T-helper 17 cell (primary cell): ENCODE data around the gene PFDN6. TPM values are rescaled to one million over a fixed set of nuclear protein-coding genes. Genes with fewer than 3 reads are reported as not detected.

Experiments used
- ATAC-seq: fragments of 150-1000 bp; cut with Tn5 transposase; 2 replicates; pipeline ENCODE4 v1.10.0; 2021; ENCODE audit warnings: mild to moderate bottlenecking, moderate library complexity
- DNase-seq, 3 donors: peaks; one replicate each; pipeline versions ENCODE4 v3.0.0 to v3.0.0-alpha.2; 2020 to 2021
- H3K9me3 ChIP-seq: one replicate; pipeline ENCODE4 v1.7.0; 2013; ENCODE audit warnings: low read length, mild to moderate bottlenecking; ENCODE audit not compliant: control insufficient read depth, poor library complexity, severe bottlenecking
- H3K27ac Mint-ChIP-seq: one replicate; pipeline ENCODE4 v1.8.0; 2022; ENCODE audit warnings: mild to moderate bottlenecking, moderate library complexity, mixed read lengths
- H3K27me3 Mint-ChIP-seq: one replicate; pipeline ENCODE4 v1.8.0; 2022; ENCODE audit warnings: mixed read lengths
- H3K36me3 Mint-ChIP-seq: one replicate; pipeline ENCODE4 v1.8.0; 2022; ENCODE audit warnings: low read depth, mixed read lengths
- H3K4me1 Mint-ChIP-seq: one replicate; pipeline ENCODE4 v1.8.0; 2022; ENCODE audit warnings: mild to moderate bottlenecking, mixed read lengths
- H3K4me3 Mint-ChIP-seq: one replicate; pipeline ENCODE4 v1.8.0; 2022; ENCODE audit warnings: mild to moderate bottlenecking, moderate library complexity, mixed read lengths
- total RNA-seq, 4 donors: library from RNA in 2 of 4; stranded (reverse) in 2 of 4; gene quantifications; one replicate each; pipeline ENCODE4 v1.2.3 and lab custom pipeline; 2022 to 2026

PFDN6 gene
- total RNA-seq, 2 donors from 2014 or later = 16.5 to 25.7 TPM

DNA sequence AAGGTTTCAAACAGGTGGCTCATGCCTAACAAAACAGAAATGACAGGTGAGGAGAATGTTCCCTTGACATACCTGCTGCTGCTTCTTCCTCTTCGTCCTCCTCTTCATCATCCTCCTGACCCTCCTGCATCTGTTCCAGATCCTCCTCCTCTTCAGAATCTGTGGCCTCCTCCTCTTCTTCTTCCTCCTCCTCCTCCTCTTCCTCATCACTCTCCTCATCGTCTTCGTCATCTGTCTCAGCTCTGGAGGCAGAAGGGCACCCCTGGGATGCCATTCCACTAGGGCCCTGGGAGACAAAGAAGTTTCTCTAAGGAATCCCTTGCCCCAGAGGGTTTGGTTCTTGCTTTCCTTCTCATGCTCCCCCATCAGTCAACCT is 30.5 kb downstream of the PFDN6 start:
- DNase-seq (no peak), ATAC-seq (no peak)
- no peaks in the 10 kb centered on the region for H3K9me3 ChIP-seq
- H3K27ac Mint-ChIP-seq = peak overlapping the region; percentile 100
- H3K4me1 Mint-ChIP-seq = peaks cover 62% of the 10 kb centered on the region
- H3K36me3 Mint-ChIP-seq = peaks cover 18% of the 10 kb centered on the region
- peak overlapping the region; percentile 78 for H3K4me3 Mint-ChIP-seq
- no peaks in the 10 kb centered on the region for H3K27me3 Mint-ChIP-seq

DNA sequence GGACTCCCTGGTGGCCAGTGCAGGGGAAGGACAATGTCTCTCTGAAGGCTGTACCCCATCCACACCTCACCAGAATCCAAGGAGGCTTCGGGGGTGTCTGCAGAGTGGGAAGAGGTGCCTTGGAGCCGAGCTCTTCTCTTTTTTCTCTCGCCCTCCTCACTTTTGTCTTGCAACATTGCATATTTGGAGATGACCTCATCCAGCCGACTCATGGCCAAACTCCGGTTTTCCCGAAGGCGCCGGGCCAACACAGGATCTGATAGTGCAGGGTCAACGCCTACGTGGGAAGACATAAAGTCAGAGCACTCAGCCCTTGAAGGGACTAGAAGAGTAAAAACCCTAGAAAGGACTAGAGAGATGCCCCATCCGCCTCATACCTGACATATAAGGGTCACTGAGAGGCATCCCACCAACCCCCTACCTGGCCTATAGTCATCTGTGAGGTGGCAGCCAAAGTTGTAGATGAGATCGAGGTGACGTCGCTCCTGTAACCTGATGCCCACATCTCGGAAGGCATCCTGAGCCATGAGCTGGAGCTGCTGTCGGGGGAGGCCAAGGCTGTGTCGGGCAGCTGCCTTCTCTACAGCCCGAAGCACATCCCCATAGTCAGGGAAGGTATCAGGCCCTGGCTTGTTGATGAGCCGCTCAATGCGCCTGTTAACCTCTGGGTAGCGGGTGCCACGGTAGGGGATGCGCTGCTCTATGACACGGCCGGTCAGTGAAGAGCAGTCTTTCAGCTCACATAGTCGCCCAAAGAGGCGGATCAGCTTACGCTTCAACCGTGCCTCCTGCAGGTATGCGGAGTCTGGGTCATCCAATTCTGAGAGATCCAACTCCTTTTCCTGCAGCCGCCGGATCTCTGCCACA is 31.1 kb downstream of the PFDN6 start:
- Mint-ChIP-seq H3K4me1 (peaks cover 57% of the 10 kb centered on the region), H3K36me3 (peaks cover 18% of the 10 kb centered on the region)
- no peak for DNase-seq

DNA sequence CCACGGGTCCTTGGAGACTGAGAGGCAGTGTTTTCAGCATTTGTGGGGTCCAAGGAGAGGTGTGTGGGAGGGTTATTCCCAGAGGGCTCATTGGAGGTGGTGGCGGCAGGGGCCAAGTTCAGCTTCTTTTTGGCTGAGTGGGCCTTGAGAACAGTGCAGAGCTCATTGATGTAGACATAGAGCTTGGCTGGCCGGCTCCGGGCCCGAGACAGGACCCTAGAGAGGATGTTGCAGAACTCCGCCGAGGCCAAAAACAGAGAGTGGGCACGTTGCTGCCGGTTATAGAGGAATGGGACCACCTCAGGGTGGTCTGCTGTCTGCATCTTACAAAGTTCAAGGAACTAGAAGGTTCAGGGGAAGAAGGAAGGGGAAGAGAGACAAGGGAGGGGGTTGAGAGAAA is 31.8 kb downstream of the PFDN6 start:
- Mint-ChIP-seq H3K4me1 (peaks cover 59% of the 10 kb centered on the region), H3K4me3 (peak overlapping the region; percentile 100), H3K36me3 (peaks cover 17% of the 10 kb centered on the region)

More for the DNA sequence above, 31.1 kb downstream of the PFDN6 start:
- ATAC-seq = no peak
- Mint-ChIP-seq H3K4me3 (peak overlapping the region; percentile 100), H3K27me3 (no peaks in the 10 kb centered on the region), H3K27ac (peak overlapping the region; percentile 100)
- H3K9me3 ChIP-seq = no peaks in the 10 kb centered on the region

DNA sequence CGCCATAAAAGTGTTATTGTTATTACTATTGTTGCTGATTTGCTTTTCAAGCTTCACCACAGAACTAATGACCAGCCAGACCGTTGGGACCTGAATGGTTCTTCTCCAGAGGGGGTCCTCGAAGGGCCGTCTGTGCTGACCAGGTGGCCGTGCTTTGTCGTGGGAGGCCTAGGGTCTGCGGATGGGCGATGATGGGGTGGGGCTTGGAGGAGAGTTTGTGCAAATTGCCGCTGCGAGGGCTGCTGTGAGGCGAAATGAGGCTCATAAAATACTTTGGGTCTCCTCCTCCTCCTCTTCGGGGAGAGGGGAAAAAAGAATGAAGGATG is 34.2 kb downstream of the PFDN6 start:
- Mint-ChIP-seq H3K27me3 (no peaks in the 10 kb centered on the region), H3K36me3 (peaks cover 13% of the 10 kb centered on the region), H3K4me3 (peak overlapping the region; percentile 100), H3K27ac (peak overlapping the region; percentile 100), H3K4me1 (peaks cover 46% of the 10 kb centered on the region)
- DNase-seq (no peak), ATAC-seq (no peak)
- H3K9me3 ChIP-seq = no peaks in the 10 kb centered on the region

More for the DNA sequence above, 31.8 kb downstream of the PFDN6 start:
- no peaks in the 10 kb centered on the region for H3K9me3 ChIP-seq
- DNase-seq = no peak
- ATAC-seq = no peak
- no peaks in the 10 kb centered on the region for H3K27me3 Mint-ChIP-seq
- H3K27ac Mint-ChIP-seq = peak overlapping the region; percentile 100

DNA sequence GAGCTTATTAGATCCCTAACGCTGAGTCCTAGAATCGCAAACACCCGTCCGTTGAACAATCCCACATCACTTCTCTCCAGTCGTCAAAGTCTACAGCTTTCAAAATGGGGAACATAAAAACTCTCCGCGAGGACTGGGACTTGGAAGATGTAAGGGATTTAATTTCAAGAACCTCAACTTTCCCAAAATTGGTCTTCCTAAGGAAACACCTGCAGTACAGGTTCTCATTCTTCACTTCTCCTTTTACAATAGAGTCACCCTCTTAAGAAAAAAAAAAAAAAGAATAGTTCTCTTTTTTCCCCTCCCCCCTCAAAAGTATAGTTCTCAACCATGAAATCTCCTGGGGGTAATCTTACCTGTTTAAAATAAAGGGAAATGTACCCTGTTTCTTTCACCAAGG is 34.7 kb downstream of the PFDN6 start:
- H3K27me3 Mint-ChIP-seq = no peaks in the 10 kb centered on the region
- H3K4me1 Mint-ChIP-seq = peaks cover 42% of the 10 kb centered on the region
- H3K27ac Mint-ChIP-seq = peak overlapping the region; percentile 100
- DNase-seq = no peak
- peak overlapping the region; percentile 100 for H3K4me3 Mint-ChIP-seq
- H3K36me3 Mint-ChIP-seq = peaks cover 11% of the 10 kb centered on the region
- no peak for ATAC-seq
- no peaks in the 10 kb centered on the region for H3K9me3 ChIP-seq

DNA sequence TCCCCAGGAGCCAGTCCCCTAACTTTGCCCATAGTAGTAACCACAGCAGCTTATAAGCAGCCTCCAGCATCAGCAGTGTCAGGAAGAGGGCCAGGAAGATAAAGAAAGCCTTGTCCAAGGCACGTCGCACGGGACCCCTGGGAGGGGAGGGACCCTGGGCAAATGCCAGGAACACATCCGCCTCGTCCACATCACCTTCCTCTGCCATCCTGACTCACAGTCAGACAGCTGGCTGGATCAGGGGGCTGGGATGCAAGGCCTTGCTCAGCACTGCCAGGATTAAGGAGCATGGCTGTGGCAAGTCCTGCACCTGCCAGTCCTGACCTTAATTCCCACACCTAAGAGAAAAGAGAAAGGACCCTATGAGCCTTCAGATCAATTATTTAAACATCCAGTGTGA is 39.7 kb downstream of the PFDN6 start:
- ATAC-seq (no peak), DNase-seq (no peak)
- Mint-ChIP-seq H3K4me3 (no peak overlapping the region), H3K4me1 (peaks cover 5% of the 10 kb centered on the region), H3K27ac (no peak overlapping the region), H3K27me3 (no peaks in the 10 kb centered on the region), H3K36me3 (no peaks in the 10 kb centered on the region)
- no peaks in the 10 kb centered on the region for H3K9me3 ChIP-seq

DNA sequence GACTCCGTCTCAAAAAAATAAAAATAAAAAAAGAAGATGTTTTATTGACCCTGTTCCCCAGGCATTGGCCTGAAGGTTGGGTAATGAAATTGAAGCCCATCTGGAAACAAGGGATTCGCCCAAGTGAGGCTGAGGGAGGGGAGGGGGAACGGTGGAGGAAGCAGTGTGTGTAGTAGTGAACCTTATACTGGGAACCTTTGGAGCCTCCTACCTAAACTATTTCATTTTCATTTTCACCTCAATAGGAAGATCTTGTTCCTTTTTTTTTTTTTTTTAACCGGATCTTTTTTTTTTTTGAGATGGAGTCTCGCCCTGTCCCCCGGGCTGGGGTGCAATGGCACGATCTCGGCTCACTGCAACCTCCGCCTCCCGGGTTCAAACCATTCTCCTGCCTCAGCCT is 41.3 kb downstream of the PFDN6 start:
- no peaks in the 10 kb centered on the region for H3K27me3 Mint-ChIP-seq
- H3K27ac Mint-ChIP-seq = peak overlapping the region; percentile 43
- ATAC-seq = no peak
- H3K4me3 Mint-ChIP-seq = no peak overlapping the region
- peaks cover 7% of the 10 kb centered on the region for H3K4me1 Mint-ChIP-seq
- H3K36me3 Mint-ChIP-seq = no peaks in the 10 kb centered on the region
- DNase-seq = no peak
- H3K9me3 ChIP-seq = no peaks in the 10 kb centered on the region

DNA sequence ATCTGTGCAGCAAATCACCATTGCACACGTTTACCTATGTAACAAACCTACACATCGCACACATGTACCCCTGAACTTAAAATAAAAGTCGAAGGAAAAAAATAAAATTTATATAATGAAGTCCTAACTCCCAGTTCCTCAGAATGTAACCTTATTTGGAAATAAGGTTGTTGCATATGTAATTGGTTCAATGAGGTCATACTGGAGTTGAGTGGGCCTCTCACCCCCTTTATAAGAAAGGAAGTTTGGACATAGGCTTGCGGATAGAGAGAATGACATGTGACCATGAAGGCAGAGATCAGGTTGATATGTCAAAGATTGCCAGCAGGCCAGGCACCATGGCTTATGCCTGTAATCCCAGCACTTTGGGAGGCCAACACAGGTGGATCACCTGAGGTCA is 44.3 kb downstream of the PFDN6 start:
- Mint-ChIP-seq H3K27ac (peak overlapping the region; percentile 54), H3K4me3 (no peak overlapping the region), H3K4me1 (peaks cover 4% of the 10 kb centered on the region), H3K36me3 (no peaks in the 10 kb centered on the region), H3K27me3 (no peaks in the 10 kb centered on the region)
- no peaks in the 10 kb centered on the region for H3K9me3 ChIP-seq
- no peak for DNase-seq
- ATAC-seq = no peak

DNA sequence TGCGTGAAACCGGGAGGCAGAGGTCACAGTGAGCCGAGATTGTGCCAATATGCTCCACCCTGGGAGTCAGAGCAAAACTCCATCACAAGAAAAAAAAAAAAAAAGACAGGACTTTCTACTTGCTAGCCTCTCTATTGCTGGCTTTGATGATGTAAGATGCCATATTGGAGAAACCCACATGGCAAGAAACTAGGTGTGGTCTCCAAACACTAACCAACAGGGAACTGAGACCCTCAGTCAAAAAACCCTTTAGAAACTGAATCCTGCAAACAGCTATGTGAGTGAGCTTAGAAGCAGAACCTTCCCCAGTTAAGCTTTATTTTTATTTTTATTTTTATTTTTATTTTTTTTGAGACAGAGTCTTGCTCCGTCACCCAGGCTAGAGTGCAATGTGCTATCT is 46.5 kb downstream of the PFDN6 start:
- Mint-ChIP-seq H3K4me1 (peaks cover 3% of the 10 kb centered on the region), H3K27ac (peak overlapping the region; percentile 56), H3K27me3 (no peaks in the 10 kb centered on the region), H3K36me3 (no peaks in the 10 kb centered on the region), H3K4me3 (no peak overlapping the region)
- ATAC-seq = no peak
- no peaks in the 10 kb centered on the region for H3K9me3 ChIP-seq
- DNase-seq = no peak

DNA sequence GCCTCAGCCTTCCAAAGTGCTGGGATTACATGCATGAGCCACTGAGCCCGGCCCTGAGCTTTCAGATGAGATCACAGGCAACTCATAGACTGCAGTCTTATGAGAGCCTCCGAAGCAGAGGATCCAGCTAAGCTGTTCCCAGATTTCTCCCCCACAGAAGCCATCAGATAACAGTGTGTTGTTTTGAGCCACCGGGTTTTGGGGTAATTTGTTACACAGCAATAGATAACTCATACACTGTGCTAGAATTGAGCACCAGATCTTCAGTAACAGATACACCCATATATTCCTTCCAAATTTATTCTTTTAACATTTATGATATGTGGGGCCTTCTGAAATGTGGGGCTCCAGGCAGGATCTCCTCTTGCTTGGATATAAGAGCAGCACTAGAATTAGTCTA is 47.1 kb downstream of the PFDN6 start:
- Mint-ChIP-seq H3K36me3 (no peaks in the 10 kb centered on the region), H3K4me1 (peaks cover 3% of the 10 kb centered on the region), H3K27ac (no peak overlapping the region), H3K4me3 (no peak overlapping the region), H3K27me3 (no peaks in the 10 kb centered on the region)
- ATAC-seq (no peak), DNase-seq (no peak)
- H3K9me3 ChIP-seq = no peaks in the 10 kb centered on the region

DNA sequence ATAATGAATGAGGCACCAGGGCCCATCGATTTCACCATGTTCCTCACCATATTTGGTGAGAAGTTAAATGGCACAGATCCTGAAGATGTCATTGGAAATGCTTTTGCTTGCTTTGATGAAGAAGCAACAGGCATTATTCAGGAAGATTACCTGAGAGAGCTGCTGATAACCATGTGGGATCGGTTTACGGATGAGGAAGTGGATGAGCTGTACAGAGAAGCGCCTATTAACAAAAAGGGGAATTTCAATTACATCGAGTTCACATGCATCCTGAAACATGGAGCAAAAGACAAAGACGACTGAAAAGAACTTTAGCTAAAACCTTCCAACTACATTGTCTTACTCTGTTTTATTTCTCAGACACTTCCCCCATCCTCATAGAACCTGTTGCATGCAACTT is 49.8 kb downstream of the PFDN6 start:
- Mint-ChIP-seq H3K4me3 (no peak overlapping the region), H3K27me3 (no peaks in the 10 kb centered on the region), H3K36me3 (no peaks in the 10 kb centered on the region), H3K4me1 (peaks cover 10% of the 10 kb centered on the region), H3K27ac (peak overlapping the region; percentile 74)
- ATAC-seq (no peak), DNase-seq (no peak)
- H3K9me3 ChIP-seq = no peaks in the 10 kb centered on the region

Other genes starting within 250 kb of the PFDN6 start
- 10 to 100 TPM; 62.0 to 71.2 TPM for gene HLA-DPA1, start 216.0 kb upstream of the PFDN6 start, total RNA-seq
- gene HLA-DPB1, start 213.6 kb upstream of the PFDN6 start, total RNA-seq = 10 to 100 TPM; 67.7 to 77.4 TPM
- gene COL11A2, start 97.1 kb upstream of the PFDN6 start, total RNA-seq = under 1 TPM; 0.52 to 0.89 TPM
- gene RXRB, start 88.9 kb upstream of the PFDN6 start, total RNA-seq = 10 to 100 TPM; 51.0 to 64.4 TPM
- 10 to 100 TPM; 22.4 to 25.8 TPM for gene SLC39A7, start 88.7 kb upstream of the PFDN6 start, total RNA-seq
- 10 to 100 TPM in 1 of 2 donors, 1 to 10 TPM in 1; 7.6 to 11.9 TPM for gene HSD17B8, start 84.9 kb upstream of the PFDN6 start, total RNA-seq
- gene RING1, start 81.1 kb upstream of the PFDN6 start, total RNA-seq = 10 to 100 TPM; 27.9 to 28.2 TPM
- gene VPS52, start 17.7 kb upstream of the PFDN6 start, total RNA-seq = 10 to 100 TPM; 66.5 to 68.3 TPM
- gene RPS18, start 17.5 kb upstream of the PFDN6 start, total RNA-seq = 1,000 to 10,000 TPM; 4,373 to 4,641 TPM
- 10 to 100 TPM; 10.1 to 13.0 TPM for gene B3GALT4, start 12.5 kb upstream of the PFDN6 start, total RNA-seq
- gene WDR46, start 362 bp upstream of the PFDN6 start, total RNA-seq = 10 to 100 TPM; 32.1 to 38.6 TPM
- gene RGL2, start 9.3 kb downstream of the PFDN6 start, total RNA-seq = 10 to 100 TPM; 42.1 to 56.2 TPM
- gene TAPBP, start 24.5 kb downstream of the PFDN6 start, total RNA-seq = 100 to 1,000 TPM; 269 to 344 TPM
- 10 to 100 TPM; 17.1 to 20.2 TPM for gene ZBTB22, start 28.1 kb downstream of the PFDN6 start, total RNA-seq
- 10 to 100 TPM; 34.5 to 49.0 TPM for gene DAXX, start 33.4 kb downstream of the PFDN6 start, total RNA-seq
- gene KIFC1, start 102.2 kb downstream of the PFDN6 start, total RNA-seq = 1 to 10 TPM; 1.3 to 3.7 TPM
- gene PHF1, start 121.4 kb downstream of the PFDN6 start, total RNA-seq = 100 to 1,000 TPM; 448 to 472 TPM
- gene CUTA, start 128.5 kb downstream of the PFDN6 start, total RNA-seq = 100 to 1,000 TPM; 195 to 196 TPM
- 10 to 100 TPM; 82.3 to 83.9 TPM for gene SYNGAP1, start 130.5 kb downstream of the PFDN6 start, total RNA-seq
- gene ZBTB9, start 165.0 kb downstream of the PFDN6 start, total RNA-seq = 1 to 10 TPM; 3.9 to 4.4 TPM